ENCODE measurements around the gene TRIM32. TPM values are rescaled to one million over a fixed set of nuclear protein-coding genes. Genes with fewer than 3 reads are reported as not detected.

The TRIM32 gene
- total RNA-seq, 1 experiment from 2014 or later, result 23.2 TPM

DNA sequence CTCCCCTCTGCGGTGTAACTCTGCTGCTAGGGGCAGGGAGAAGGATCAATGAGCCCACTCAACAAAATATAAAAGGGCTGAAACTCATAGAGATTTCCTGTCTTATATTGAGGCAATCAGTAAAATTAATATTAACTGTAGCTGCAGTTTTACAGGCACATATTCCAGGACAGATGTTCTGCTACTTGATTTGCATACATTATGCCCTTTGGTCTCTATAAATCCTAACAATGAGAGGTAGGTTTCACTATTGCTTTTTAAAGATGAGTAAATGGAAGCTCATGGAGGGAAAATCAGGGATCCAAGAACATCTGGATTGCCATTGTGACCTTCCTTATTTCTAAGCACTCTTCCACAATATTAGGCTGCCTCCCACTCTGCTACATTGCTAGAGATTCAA, 23.5 kb upstream of the TRIM32 start (continued):
- TF ChIP-seq, protein P1, sequence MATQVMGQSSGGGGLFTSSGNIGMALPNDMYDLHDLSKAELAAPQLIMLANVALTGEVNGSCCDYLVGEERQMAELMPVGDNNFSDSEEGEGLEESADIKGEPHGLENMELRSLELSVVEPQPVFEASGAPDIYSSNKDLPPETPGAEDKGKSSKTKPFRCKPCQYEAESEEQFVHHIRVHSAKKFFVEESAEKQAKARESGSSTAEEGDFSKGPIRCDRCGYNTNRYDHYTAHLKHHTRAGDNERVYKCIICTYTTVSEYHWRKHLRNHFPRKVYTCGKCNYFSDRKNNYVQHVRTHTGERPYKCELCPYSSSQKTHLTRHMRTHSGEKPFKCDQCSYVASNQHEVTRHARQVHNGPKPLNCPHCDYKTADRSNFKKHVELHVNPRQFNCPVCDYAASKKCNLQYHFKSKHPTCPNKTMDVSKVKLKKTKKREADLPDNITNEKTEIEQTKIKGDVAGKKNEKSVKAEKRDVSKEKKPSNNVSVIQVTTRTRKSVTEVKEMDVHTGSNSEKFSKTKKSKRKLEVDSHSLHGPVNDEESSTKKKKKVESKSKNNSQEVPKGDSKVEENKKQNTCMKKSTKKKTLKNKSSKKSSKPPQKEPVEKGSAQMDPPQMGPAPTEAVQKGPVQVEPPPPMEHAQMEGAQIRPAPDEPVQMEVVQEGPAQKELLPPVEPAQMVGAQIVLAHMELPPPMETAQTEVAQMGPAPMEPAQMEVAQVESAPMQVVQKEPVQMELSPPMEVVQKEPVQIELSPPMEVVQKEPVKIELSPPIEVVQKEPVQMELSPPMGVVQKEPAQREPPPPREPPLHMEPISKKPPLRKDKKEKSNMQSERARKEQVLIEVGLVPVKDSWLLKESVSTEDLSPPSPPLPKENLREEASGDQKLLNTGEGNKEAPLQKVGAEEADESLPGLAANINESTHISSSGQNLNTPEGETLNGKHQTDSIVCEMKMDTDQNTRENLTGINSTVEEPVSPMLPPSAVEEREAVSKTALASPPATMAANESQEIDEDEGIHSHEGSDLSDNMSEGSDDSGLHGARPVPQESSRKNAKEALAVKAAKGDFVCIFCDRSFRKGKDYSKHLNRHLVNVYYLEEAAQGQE (IDR thresholded peaks at IDR 0.05; ENCODE audit: low read depth), result no peak
- no peak for TF ChIP-seq ELF1 (IDR thresholded peaks at IDR 0.05; ENCODE audit: borderline replicate concordance, low read depth)
- no peak for TF ChIP-seq RAD21 (IDR thresholded peaks at IDR 0.05; ENCODE audit: low read depth)
- TF ChIP-seq ZFX (IDR thresholded peaks at IDR 0.05), result no peak
- no peak for TF ChIP-seq CBX3 (IDR thresholded peaks at IDR 0.05; ENCODE audit: low read depth)
- no peak for TF ChIP-seq ATF3 (IDR thresholded peaks at IDR 0.05)
- no peak for TF ChIP-seq POLR2AphosphoS5 (IDR thresholded peaks at IDR 0.05; ENCODE audit: low read depth, low read length)
- TF ChIP-seq FOSL1 (IDR thresholded peaks at IDR 0.05; ENCODE audit: low read depth), result no peak
- TF ChIP-seq YY1 (IDR thresholded peaks at IDR 0.05; ENCODE audit: extremely low read depth, insufficient replicate concordance, low read depth, low read length), result no peak
- TF ChIP-seq POLR2A (IDR thresholded peaks at IDR 0.05; ENCODE audit: borderline replicate concordance, extremely low read depth, insufficient read depth, insufficient read length), result no peak

- no peaks in the 10 kb centered on the region for H3K36me3 ChIP-seq (ENCODE audit: control insufficient read depth in 1 of 2, insufficient read depth in 2 of 2, low read length in 2 of 2)
- intact Hi-C loops (cut with micrococcal nuclease), result no loop called here
- H3K9ac ChIP-seq (ENCODE audit: low read length), result no peak overlapping the region
- ATAC-seq (no peak), DNase-seq (ENCODE audit: low read depth, low spot score) (no peak)
- no peaks in the 10 kb centered on the region for H3K79me2 ChIP-seq (ENCODE audit: insufficient read depth, low read length)
- BruUV-seq (replicated peaks), result no TSS peak
- ChIA-PET CTCF (interaction anchor here (1.1 kb wide), 1 partner anchor 1078 kb away, joined by 3 read pairs; no protein-coding TSS in a partner anchor), RAD21 (ENCODE audit: low non-redundant PET in 1 of 2, low total read pairs in 2 of 2, uncharacterized antibody in 2 of 2, unreplicated experiment in 2 of 2) (no interaction called here), POLR2A (no interaction called here)
- H3K4me2 ChIP-seq (ENCODE audit: low read length), result no peak overlapping the region
- H3K27ac ChIP-seq (ENCODE audit: low read depth, low read length), result no peak overlapping the region
- H3K9me3 ChIP-seq (ENCODE audit: control insufficient read depth in 1 of 2, insufficient read depth in 1 of 2, low read depth in 1 of 2, low read length in 2 of 2), result no peaks in the 10 kb centered on the region
- no peaks in the 10 kb centered on the region for H3K4me1 ChIP-seq (ENCODE audit: control insufficient read depth in 1 of 2, insufficient read depth in 2 of 2, low read length in 2 of 2)
- H3K4me3 ChIP-seq (replicated peaks in 1 of 2; ENCODE audit: low read depth in 1 of 2, low read length in 2 of 2), result no peak overlapping the region
- no peaks in the 10 kb centered on the region for H3K27me3 ChIP-seq (ENCODE audit: insufficient read depth, low read length)
- no peak overlapping the region for H2AFZ ChIP-seq (ENCODE audit: low read depth, low read length, poor library complexity, severe bottlenecking)
- no peaks in the 10 kb centered on the region for H3K9me2 ChIP-seq (ENCODE audit: insufficient read depth)
- no peaks in the 10 kb centered on the region for H4K20me1 ChIP-seq (ENCODE audit: insufficient read depth)
- TF ChIP-seq SP1 (IDR thresholded peaks at IDR 0.05; ENCODE audit: low read depth) (no peak), JUND (IDR thresholded peaks at IDR 0.05) (no peak), ZFX (IDR thresholded peaks at IDR 0.05) (no peak), SRF (IDR thresholded peaks at IDR 0.05; ENCODE audit: low read depth) (no peak), EGR1 (IDR thresholded peaks at IDR 0.05; ENCODE audit: low read depth) (no peak), ELF1 (IDR thresholded peaks at IDR 0.05; ENCODE audit: borderline replicate concordance, low read depth) (no peak), MAX (IDR thresholded peaks at IDR 0.05) (no peak), POLR2AphosphoS5 (IDR thresholded peaks at IDR 0.05; ENCODE audit: low read depth, low read length) (no peak), EZH2phosphoT487 (IDR thresholded peaks at IDR 0.05; ENCODE audit: borderline replicate concordance) (no peak), ZNF274 (IDR thresholded peaks at IDR 0.05; ENCODE audit: low read depth, low read length) (no peak), ATF3 (IDR thresholded peaks at IDR 0.05) (no peak), POLR2A (IDR thresholded peaks at IDR 0.05; ENCODE audit: borderline replicate concordance, extremely low read depth, insufficient read depth, insufficient read length) (no peak)
- TF ChIP-seq, protein P2, sequence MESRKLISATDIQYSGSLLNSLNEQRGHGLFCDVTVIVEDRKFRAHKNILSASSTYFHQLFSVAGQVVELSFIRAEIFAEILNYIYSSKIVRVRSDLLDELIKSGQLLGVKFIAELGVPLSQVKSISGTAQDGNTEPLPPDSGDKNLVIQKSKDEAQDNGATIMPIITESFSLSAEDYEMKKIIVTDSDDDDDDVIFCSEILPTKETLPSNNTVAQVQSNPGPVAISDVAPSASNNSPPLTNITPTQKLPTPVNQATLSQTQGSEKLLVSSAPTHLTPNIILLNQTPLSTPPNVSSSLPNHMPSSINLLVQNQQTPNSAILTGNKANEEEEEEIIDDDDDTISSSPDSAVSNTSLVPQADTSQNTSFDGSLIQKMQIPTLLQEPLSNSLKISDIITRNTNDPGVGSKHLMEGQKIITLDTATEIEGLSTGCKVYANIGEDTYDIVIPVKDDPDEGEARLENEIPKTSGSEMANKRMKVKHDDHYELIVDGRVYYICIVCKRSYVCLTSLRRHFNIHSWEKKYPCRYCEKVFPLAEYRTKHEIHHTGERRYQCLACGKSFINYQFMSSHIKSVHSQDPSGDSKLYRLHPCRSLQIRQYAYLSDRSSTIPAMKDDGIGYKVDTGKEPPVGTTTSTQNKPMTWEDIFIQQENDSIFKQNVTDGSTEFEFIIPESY (IDR thresholded peaks at IDR 0.05; ENCODE audit: extremely low read depth, insufficient replicate concordance, low read length), result no peak
Measured at GRCh38 chr9:116668970-116669695, 18.0 kb upstream of the TRIM32 start.
